ENCODE results near the gene HPS1. TPM values are rescaled to one million over a fixed set of nuclear protein-coding genes. Genes with fewer than 3 reads are reported as not detected.

HPS1 gene
- total RNA-seq, 4 donors from 2014 or later: 26.3 to 40.6 (median 27.9) TPM

GRCh38 chr10:98414932-98415730 is 31.6 kb downstream of the HPS1 start, which contains the start of gene PYROXD2:
Gene PYROXD2 (minus strand): TSS chr10:98415182. CDS start chr10:98415135, 47 bp downstream.
- WGBS, 2 donors: 6 to 48% methylated on average over 6 to 8 of the region's 25 CpGs
- TF ChIP-seq CTCF (IDR thresholded peaks at IDR 0.05) (no peak), POLR2A (IDR thresholded peaks at IDR 0.05) (peak in 2 of 4 donors; percentile 45 to 51)
- intact Hi-C loops (cut with DNase I): no loop called here
- H3K27ac ChIP-seq: peak within 1 kb of the TSS; percentile 60 to 87 (median 80)
- H3K4me3 ChIP-seq: peak within 1 kb of the TSS; percentile 22 to 69 (median 52)
- no peaks in the 10 kb centered on the region for H3K27me3 ChIP-seq
- DNase-seq: no peak
- no peaks in the 10 kb centered on the region for H3K9me3 ChIP-seq
- peaks cover 15 to 41% (median 17%) of the 10 kb centered on the region in 3 donors for H3K4me1 ChIP-seq
- peaks cover 0 to 39% (median 0%) of the 10 kb centered on the region in 3 donors for H3K36me3 ChIP-seq

GRCh38 chr10:98414578-98414931 is 32.2 kb downstream of the HPS1 start:
- peaks cover 0 to 33% (median 0%) of the 10 kb centered on the region in 3 donors for H3K36me3 ChIP-seq
- H3K4me1 ChIP-seq: peaks cover 15 to 41% (median 17%) of the 10 kb centered on the region in 3 donors
- H3K9me3 ChIP-seq: no peaks in the 10 kb centered on the region
- H3K27ac ChIP-seq: peak overlapping the region; percentile 60 to 87 (median 80)
- TF ChIP-seq CTCF (IDR thresholded peaks at IDR 0.05) (no peak), POLR2A (IDR thresholded peaks at IDR 0.05) (no peak)
- H3K27me3 ChIP-seq: no peaks in the 10 kb centered on the region
- no peak for DNase-seq
- intact Hi-C loops (cut with DNase I): no loop called here
- peak overlapping the region; percentile 22 to 69 (median 52) for H3K4me3 ChIP-seq
- WGBS, 2 donors: 44 to 65% methylated on average over 2 to 3 of the region's 3 CpGs

DNA sequence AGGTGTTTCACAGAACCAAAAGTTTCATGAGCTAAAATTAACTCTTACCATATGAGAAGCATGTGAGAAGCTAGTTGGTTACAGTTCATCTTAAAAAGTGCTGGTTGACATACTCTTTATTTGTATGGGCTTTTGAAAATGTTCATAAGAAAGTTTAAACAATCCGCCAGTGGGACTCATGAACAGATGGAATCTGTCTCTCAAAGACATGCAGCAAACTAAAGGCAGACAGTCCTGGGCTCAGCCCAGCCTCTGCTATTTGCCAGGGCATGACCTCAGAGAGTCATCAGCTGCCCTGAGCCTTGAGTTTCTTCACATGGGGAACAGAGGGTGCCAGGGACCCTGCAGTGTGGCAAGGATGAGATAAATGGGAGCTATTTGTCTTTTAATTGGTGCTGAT is 35.0 kb downstream of the HPS1 start:
- DNase-seq: no peak
- peaks cover 0 to 5% (median 0%) of the 10 kb centered on the region in 3 donors for H3K36me3 ChIP-seq
- TF ChIP-seq CTCF (IDR thresholded peaks at IDR 0.05) (no peak), POLR2A (IDR thresholded peaks at IDR 0.05) (no peak)
- H3K4me3 ChIP-seq: no peak overlapping the region
- H3K4me1 ChIP-seq: peaks cover 15 to 41% (median 17%) of the 10 kb centered on the region in 3 donors
- intact Hi-C loops (cut with DNase I): no loop called here
- 60 to 86% methylated on average over 1 of the region's 1 CpG for WGBS, 2 donors
- no peak overlapping the region for H3K27ac ChIP-seq
- no peaks in the 10 kb centered on the region for H3K9me3 ChIP-seq
- H3K27me3 ChIP-seq: no peaks in the 10 kb centered on the region

- intact Hi-C loops (cut with DNase I): no loop called here
- no peaks in the 10 kb centered on the region for H3K36me3 ChIP-seq
- no peaks in the 10 kb centered on the region for H3K27me3 ChIP-seq
- H3K4me1 ChIP-seq: peaks cover 15 to 41% (median 17%) of the 10 kb centered on the region in 3 donors
- TF ChIP-seq CTCF (IDR thresholded peaks at IDR 0.05): no peak
- no peak for TF ChIP-seq POLR2A (IDR thresholded peaks at IDR 0.05)
- H3K27ac ChIP-seq: no peak overlapping the region
- no peak overlapping the region for H3K4me3 ChIP-seq
- no peak for DNase-seq
- H3K9me3 ChIP-seq: no peaks in the 10 kb centered on the region
- WGBS, 2 donors: 78 to 82% methylated on average over 10 to 11 of the region's 11 CpGs
Observed at GRCh38 chr10:98411166-98411565, 35.6 kb downstream of the HPS1 start.

GRCh38 chr10:98410759-98411158 is 36.0 kb downstream of the HPS1 start:
- intact Hi-C loops (cut with DNase I): no loop called here
- H3K4me3 ChIP-seq: no peak overlapping the region
- no peaks in the 10 kb centered on the region for H3K36me3 ChIP-seq
- no peaks in the 10 kb centered on the region for H3K27me3 ChIP-seq
- TF ChIP-seq CTCF (IDR thresholded peaks at IDR 0.05) (no peak), POLR2A (IDR thresholded peaks at IDR 0.05) (no peak)
- no peaks in the 10 kb centered on the region for H3K9me3 ChIP-seq
- DNase-seq: no peak
- 86 to 100% methylated on average over 2 to 4 of the region's 10 CpGs for WGBS, 2 donors
- H3K4me1 ChIP-seq: peaks cover 15 to 38% (median 16%) of the 10 kb centered on the region in 3 donors
- no peak overlapping the region for H3K27ac ChIP-seq

All from esophagus squamous epithelium (tissue), 5 donors.